Endothelial cell (in vitro differentiated cells): ENCODE results near the gene ADTRP. TPM values are rescaled to one million over a fixed set of nuclear protein-coding genes. Genes with fewer than 3 reads are reported as not detected.

ENCODE experiments used
- DNase-seq: peaks from one replicate; pipeline ENCODE4 v3.0.0; 2021; ENCODE audit warnings: low spot score
- H3K27ac Mint-ChIP-seq: one replicate; pipeline ENCODE4 v1.8.0; 2021; ENCODE audit warnings: mixed read lengths, inconsistent platforms; ENCODE audit not compliant: unreplicated experiment
- H3K27me3 Mint-ChIP-seq: one replicate; pipeline ENCODE4 v1.8.0; 2021; ENCODE audit warnings: mild to moderate bottlenecking, moderate library complexity, mixed read lengths, inconsistent platforms; ENCODE audit not compliant: unreplicated experiment
- H3K36me3 Mint-ChIP-seq: one replicate; pipeline ENCODE4 v1.8.0; 2021; ENCODE audit warnings: mild to moderate bottlenecking, low read depth, mixed read lengths, inconsistent platforms; ENCODE audit not compliant: unreplicated experiment
- H3K4me1 Mint-ChIP-seq: one replicate; pipeline ENCODE4 v1.8.0; 2021; ENCODE audit warnings: mild to moderate bottlenecking, mixed read lengths, inconsistent platforms; ENCODE audit not compliant: unreplicated experiment
- H3K4me3 Mint-ChIP-seq: one replicate; pipeline ENCODE4 v1.8.0; 2021; ENCODE audit warnings: mild to moderate bottlenecking, mixed read lengths, inconsistent platforms; ENCODE audit not compliant: unreplicated experiment
- H3K9me3 Mint-ChIP-seq: one replicate; pipeline ENCODE4 v1.8.0; 2021; ENCODE audit warnings: mixed read lengths, inconsistent platforms; ENCODE audit not compliant: unreplicated experiment
- CTCF ChIP-seq: fragments of 200-600 bp; sonication (generic); IDR thresholded peaks from one replicate; pipeline ENCODE4 v1.5.0; 2021; ENCODE audit warnings: antibody characterized with exemption; ENCODE audit not compliant: unreplicated experiment
- total RNA-seq: library from RNA; stranded (reverse); fragmentation: NEBNext Ultra II Directional; extraction: Animal tissue kit (Norgen Biotek cat#: 25700); gene quantifications from one replicate; pipeline ENCODE4 v1.2.1, GENCODE V29; 2021; ENCODE audit not compliant: unreplicated experiment

The ADTRP gene
- total RNA-seq, 1 donor from 2014 or later = not detected

- no peak for DNase-seq
- Mint-ChIP-seq H3K9me3 (no peaks in the 10 kb centered on the region), H3K27ac (no peak overlapping the region), H3K4me3 (no peak overlapping the region), H3K36me3 (no peaks in the 10 kb centered on the region), H3K27me3 (no peaks in the 10 kb centered on the region), H3K4me1 (no peaks in the 10 kb centered on the region)
- no peak for TF ChIP-seq CTCF
These were observed 5.0 kb upstream of the ADTRP start for GRCh38 chr6:11783524-11784064.

- H3K36me3 Mint-ChIP-seq = no peaks in the 10 kb centered on the region
- H3K4me3 Mint-ChIP-seq = no peak overlapping the region
- no peak overlapping the region for H3K27ac Mint-ChIP-seq
- no peak for DNase-seq
- no peaks in the 10 kb centered on the region for H3K9me3 Mint-ChIP-seq
- no peaks in the 10 kb centered on the region for H3K4me1 Mint-ChIP-seq
- H3K27me3 Mint-ChIP-seq = no peaks in the 10 kb centered on the region
- TF ChIP-seq CTCF = no peak
These were observed 3.9 kb upstream of the ADTRP start for GRCh38 chr6:11782524-11782923.

GRCh38 chr6:11780097-11780428 lies 1.5 kb upstream of the ADTRP start:
- Mint-ChIP-seq H3K27ac (no peak overlapping the region), H3K27me3 (no peaks in the 10 kb centered on the region), H3K4me3 (no peak overlapping the region), H3K4me1 (no peaks in the 10 kb centered on the region), H3K36me3 (no peaks in the 10 kb centered on the region), H3K9me3 (no peaks in the 10 kb centered on the region)
- no peak for DNase-seq
- no peak for TF ChIP-seq CTCF

- no peaks in the 10 kb centered on the region for H3K36me3 Mint-ChIP-seq
- H3K4me3 Mint-ChIP-seq = no peak overlapping the region
- no peak overlapping the region for H3K27ac Mint-ChIP-seq
- no peak for TF ChIP-seq CTCF
- H3K9me3 Mint-ChIP-seq = no peaks in the 10 kb centered on the region
- H3K4me1 Mint-ChIP-seq = no peaks in the 10 kb centered on the region
- no peak for DNase-seq
- H3K27me3 Mint-ChIP-seq = no peaks in the 10 kb centered on the region
These were observed 910 bp upstream of the ADTRP start for GRCh38 chr6:11779329-11780096.

- no peaks in the 10 kb centered on the region for H3K27me3 Mint-ChIP-seq
- H3K36me3 Mint-ChIP-seq = no peaks in the 10 kb centered on the region
- no peak for DNase-seq
- no peak overlapping the region for H3K4me3 Mint-ChIP-seq
- H3K27ac Mint-ChIP-seq = no peak overlapping the region
- no peaks in the 10 kb centered on the region for H3K4me1 Mint-ChIP-seq
- H3K9me3 Mint-ChIP-seq = no peaks in the 10 kb centered on the region
- no peak for TF ChIP-seq CTCF
These were observed 567 bp downstream of the ADTRP start for GRCh38 chr6:11778036-11778435.
